ENCODE measurements around the gene CCNL1.

CCNL1 gene

GRCh38 chr3:157132341-157132740, 27.6 kb downstream of the CCNL1 start:
- no peaks in the 10 kb centered on the region for H3K36me3 ChIP-seq (ENCODE audit: insufficient read depth)
- no peak overlapping the region; the same call in 1 of the 2 replicates for H2AFZ ChIP-seq (ENCODE audit: low read depth)
- TF ChIP-seq CTCF (conservative IDR thresholded peaks at IDR 0.05; ENCODE audit: low read depth, low read length): no peak
- H3K9ac ChIP-seq: no peak overlapping the region
- no peaks in the 10 kb centered on the region for H4K20me1 ChIP-seq (ENCODE audit: insufficient read depth)
- H3K79me2 ChIP-seq (ENCODE audit: insufficient read depth, low read depth): no peaks in the 10 kb centered on the region
- peaks cover 100% of the 10 kb centered on the region for H3K4me1 ChIP-seq (ENCODE audit: low read depth, poor library complexity, severe bottlenecking)
- no peak overlapping the region for H3K4me3 ChIP-seq (IDR thresholded peaks at IDR 0.05; ENCODE audit: insufficient read depth, low read depth, low read length)
- H3K27ac ChIP-seq: peak overlapping the region; percentile 92; the same call in 1 of the 2 replicates
- H3K4me2 ChIP-seq: peak overlapping the region; percentile 81
- no peaks in the 10 kb centered on the region for H3K27me3 ChIP-seq (ENCODE audit: insufficient read depth, low read depth)

- no peak for TF ChIP-seq CTCF (conservative IDR thresholded peaks at IDR 0.05; ENCODE audit: low read depth, low read length)
- no peak overlapping the region; the same call in 1 of the 2 replicates for H3K27ac ChIP-seq
These were observed 28.1 kb downstream of the CCNL1 start for GRCh38 chr3:157131861-157132260.

GRCh38 chr3:157130467-157131251, 29.3 kb downstream of the CCNL1 start:
- no peaks in the 10 kb centered on the region for H3K79me2 ChIP-seq (ENCODE audit: insufficient read depth, low read depth)
- H3K4me1 ChIP-seq (ENCODE audit: low read depth, poor library complexity, severe bottlenecking): peaks cover 97% of the 10 kb centered on the region
- no peaks in the 10 kb centered on the region for H4K20me1 ChIP-seq (ENCODE audit: insufficient read depth)
- H3K27me3 ChIP-seq (ENCODE audit: insufficient read depth, low read depth): no peaks in the 10 kb centered on the region
- no peak overlapping the region for H3K9ac ChIP-seq
- H3K4me3 ChIP-seq (IDR thresholded peaks at IDR 0.05; ENCODE audit: insufficient read depth, low read depth, low read length): no peak overlapping the region
- H2AFZ ChIP-seq (ENCODE audit: low read depth): peak overlapping the region; percentile 23; the same call in 1 of the 2 replicates
- peak overlapping the region; percentile 81; the same call in 1 of the 2 replicates for H3K4me2 ChIP-seq
- H3K36me3 ChIP-seq (ENCODE audit: insufficient read depth): no peaks in the 10 kb centered on the region
- no peak overlapping the region; the same call in 1 of the 2 replicates for H3K27ac ChIP-seq
- TF ChIP-seq CTCF (conservative IDR thresholded peaks at IDR 0.05; ENCODE audit: low read depth, low read length): peak; percentile 93

More at GRCh38 chr3:157131861-157132260, 28.1 kb downstream of the CCNL1 start:
- Histone ChIP-seq H3K36me3 (ENCODE audit: insufficient read depth) (no peaks in the 10 kb centered on the region), H2AFZ (ENCODE audit: low read depth) (peak overlapping the region; percentile 23; the same call in 1 of the 2 replicates), H3K9ac (no peak overlapping the region), H3K4me3 (IDR thresholded peaks at IDR 0.05; ENCODE audit: insufficient read depth, low read depth, low read length) (no peak overlapping the region), H3K4me1 (ENCODE audit: low read depth, poor library complexity, severe bottlenecking) (peaks cover 100% of the 10 kb centered on the region), H3K27me3 (ENCODE audit: insufficient read depth, low read depth) (no peaks in the 10 kb centered on the region), H4K20me1 (ENCODE audit: insufficient read depth) (no peaks in the 10 kb centered on the region), H3K4me2 (peak overlapping the region; percentile 81; the same call in 1 of the 2 replicates), H3K79me2 (ENCODE audit: insufficient read depth, low read depth) (no peaks in the 10 kb centered on the region)

GRCh38 chr3:157129803-157130466, 30.0 kb downstream of the CCNL1 start:
- Histone ChIP-seq H3K79me2 (ENCODE audit: insufficient read depth, low read depth) (no peaks in the 10 kb centered on the region), H3K4me2 (no peak overlapping the region), H4K20me1 (ENCODE audit: insufficient read depth) (no peaks in the 10 kb centered on the region), H3K27me3 (ENCODE audit: insufficient read depth, low read depth) (no peaks in the 10 kb centered on the region), H3K9ac (no peak overlapping the region), H3K4me3 (IDR thresholded peaks at IDR 0.05; ENCODE audit: insufficient read depth, low read depth, low read length) (no peak overlapping the region), H3K27ac (no peak overlapping the region), H2AFZ (ENCODE audit: low read depth) (0 out of 2 replicates have a peak overlapping the region, but pooled peaks have one; percentile 11), H3K36me3 (ENCODE audit: insufficient read depth) (no peaks in the 10 kb centered on the region), H3K4me1 (ENCODE audit: low read depth, poor library complexity, severe bottlenecking) (peaks cover 97% of the 10 kb centered on the region)
- no peak for TF ChIP-seq CTCF (conservative IDR thresholded peaks at IDR 0.05; ENCODE audit: low read depth, low read length)

Data from KMS-11 (cell line).